CD4-positive, alpha-beta T cell treated with Interferon alpha-2 for 1 hour (primary cell): ENCODE results near the gene AGPAT3.

ENCODE experiments used
- DNase-seq, 2 donors: peaks; one replicate each; pipeline ENCODE4 v3.0.0-alpha.2; 2020 to 2022

Gene AGPAT3

GRCh38 chr21:43909741-43910400 is 44.8 kb downstream of the AGPAT3 start:
- no peak for DNase-seq

- no peak for DNase-seq
Measured at GRCh38 chr21:43910460-43910859, 45.4 kb downstream of the AGPAT3 start.

DNA sequence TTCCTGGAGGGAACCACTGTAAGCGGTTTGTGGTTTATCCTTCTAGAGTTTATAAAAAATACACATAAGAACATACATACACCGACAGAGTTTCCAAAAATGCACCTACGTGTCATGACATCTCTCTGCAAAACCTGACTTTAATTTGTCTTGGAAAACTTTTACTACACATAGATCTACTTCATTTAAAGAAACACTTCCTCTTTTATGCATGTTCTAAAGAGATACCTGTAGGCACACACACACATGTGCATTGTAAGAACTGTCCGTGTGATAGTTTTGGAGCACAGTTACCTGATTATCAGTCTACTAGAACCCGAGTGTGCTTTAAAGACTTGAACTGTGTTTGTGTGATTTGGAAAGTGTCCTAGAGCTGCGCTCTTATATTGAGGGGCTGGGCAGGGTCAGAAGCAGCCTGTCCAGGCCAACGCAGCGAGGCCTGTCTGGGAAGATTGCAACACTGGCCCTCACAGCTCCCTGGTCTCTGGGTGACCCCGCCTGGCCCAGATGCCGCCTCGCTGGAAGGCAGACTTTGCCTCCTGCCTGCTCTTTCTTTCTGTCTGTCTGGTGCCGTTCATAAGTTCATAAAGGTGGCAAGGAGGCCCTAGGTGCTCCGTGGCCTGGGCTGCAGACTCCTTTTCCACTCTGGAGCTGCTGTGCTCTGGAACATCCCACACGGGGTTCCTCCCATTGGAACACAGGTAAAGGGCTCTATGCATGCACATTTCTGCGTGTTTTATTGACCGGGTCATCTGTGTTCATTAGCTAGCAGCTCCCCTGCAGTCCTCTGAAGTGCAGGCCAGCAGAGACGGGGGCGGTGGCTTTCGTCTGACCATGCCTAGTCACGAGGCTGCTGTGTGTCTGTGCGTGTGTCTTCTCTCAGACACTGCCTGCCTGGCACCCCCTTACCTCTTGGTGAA is 46.3 kb downstream of the AGPAT3 start:
- no peak for DNase-seq

GRCh38 chr21:43911935-43912487 is 47.0 kb downstream of the AGPAT3 start:
- no peak for DNase-seq

- no peak for DNase-seq
Measured at GRCh38 chr21:43912500-43912899, 47.5 kb downstream of the AGPAT3 start.

GRCh38 chr21:43912910-43913309 is 47.9 kb downstream of the AGPAT3 start:
- no peak for DNase-seq

- DNase-seq, result no peak
Measured at GRCh38 chr21:43913928-43914327, 48.9 kb downstream of the AGPAT3 start.

GRCh38 chr21:43916076-43916475 is 51.1 kb downstream of the AGPAT3 start:
- no peak for DNase-seq

DNA sequence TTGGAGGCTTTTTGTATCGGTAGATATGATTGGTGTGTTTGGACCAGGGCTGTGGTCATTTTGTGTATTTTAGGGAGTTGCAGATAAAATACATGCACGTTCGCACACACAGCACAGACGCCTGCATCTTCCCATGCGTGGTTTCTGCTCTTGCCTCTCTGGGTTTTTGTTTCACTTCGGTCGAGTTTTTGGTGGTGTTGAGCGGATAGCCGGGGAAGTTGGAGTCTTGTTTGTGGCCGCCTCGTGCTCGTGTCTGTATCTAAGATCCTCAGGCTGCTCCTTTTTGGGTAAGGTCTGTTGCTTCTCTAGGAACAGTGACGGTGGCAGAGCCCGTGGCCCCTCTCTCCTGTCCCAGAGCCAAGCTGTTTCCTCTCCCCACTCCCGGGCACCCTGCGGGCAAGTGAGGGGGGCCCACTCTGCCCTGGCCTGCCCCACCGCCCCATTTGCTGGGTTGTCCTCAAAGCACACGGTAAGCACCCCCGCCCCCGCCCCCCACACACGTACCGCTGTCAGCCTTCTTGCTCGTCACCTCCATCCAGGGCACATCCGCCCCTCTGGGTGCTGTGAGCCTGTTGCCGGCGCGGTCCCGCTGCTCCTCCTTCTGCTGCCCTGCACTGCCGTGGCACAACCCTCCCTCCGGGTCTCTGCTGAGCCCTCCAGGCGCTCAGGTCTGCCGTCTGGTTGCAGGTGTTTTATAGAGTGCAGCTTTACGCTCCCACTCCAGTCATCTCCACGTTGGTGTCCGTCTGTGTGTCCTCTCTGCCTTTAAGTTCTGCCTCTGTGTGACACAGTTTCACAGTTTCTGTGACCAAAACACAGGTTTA is 51.9 kb downstream of the AGPAT3 start:
- DNase-seq, result peak; percentile 59 to 71

GRCh38 chr21:43917515-43918384 is 52.7 kb downstream of the AGPAT3 start:
- peak; percentile 16 to 51 for DNase-seq

GRCh38 chr21:43918385-43918947 is 53.4 kb downstream of the AGPAT3 start:
- DNase-seq, result no peak

DNA sequence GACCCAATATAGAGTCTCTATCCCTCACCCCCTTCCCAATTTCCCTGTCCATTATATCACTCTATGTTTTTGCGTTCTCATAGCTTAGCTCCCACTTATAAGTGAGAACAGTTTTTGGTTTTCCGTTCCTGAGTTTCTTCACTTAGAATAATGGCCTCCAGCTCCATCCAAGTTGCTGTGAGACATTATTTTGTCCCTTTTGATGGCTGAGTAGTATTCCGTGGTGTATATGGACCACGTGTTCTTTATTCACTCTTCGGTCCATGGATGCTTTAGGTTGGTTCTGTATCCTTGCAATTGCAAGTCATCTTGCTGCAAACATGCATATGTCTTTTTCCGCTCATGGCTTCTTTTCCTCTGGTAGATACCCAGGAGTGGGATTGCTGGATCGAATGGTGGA is 54.3 kb downstream of the AGPAT3 start:
- DNase-seq, result no peak

GRCh38 chr21:43919871-43920801 is 55.1 kb downstream of the AGPAT3 start:
- DNase-seq, result no peak

DNA sequence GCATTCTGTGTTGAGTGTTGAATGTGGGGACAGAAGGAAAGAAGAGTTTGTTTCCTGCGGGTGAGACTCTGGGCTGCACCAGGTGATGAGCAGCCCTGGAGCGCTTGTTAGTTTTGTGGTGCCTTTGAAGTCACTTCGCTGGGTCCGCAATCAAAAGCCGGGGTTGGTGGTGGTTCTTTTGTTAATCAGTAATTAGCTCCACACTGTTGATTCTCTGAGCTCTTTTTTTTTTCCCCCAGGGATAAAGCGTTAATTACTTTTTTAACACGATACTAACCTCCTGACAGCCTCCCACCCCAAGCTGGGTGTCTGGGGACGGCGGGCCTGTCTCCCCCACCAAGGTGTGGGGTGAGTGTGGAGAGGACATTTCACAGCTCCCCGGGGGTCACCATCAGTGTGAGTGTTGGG is 56.6 kb downstream of the AGPAT3 start:
- peak in 1 of 2 donors; percentile 48 for DNase-seq

DNA sequence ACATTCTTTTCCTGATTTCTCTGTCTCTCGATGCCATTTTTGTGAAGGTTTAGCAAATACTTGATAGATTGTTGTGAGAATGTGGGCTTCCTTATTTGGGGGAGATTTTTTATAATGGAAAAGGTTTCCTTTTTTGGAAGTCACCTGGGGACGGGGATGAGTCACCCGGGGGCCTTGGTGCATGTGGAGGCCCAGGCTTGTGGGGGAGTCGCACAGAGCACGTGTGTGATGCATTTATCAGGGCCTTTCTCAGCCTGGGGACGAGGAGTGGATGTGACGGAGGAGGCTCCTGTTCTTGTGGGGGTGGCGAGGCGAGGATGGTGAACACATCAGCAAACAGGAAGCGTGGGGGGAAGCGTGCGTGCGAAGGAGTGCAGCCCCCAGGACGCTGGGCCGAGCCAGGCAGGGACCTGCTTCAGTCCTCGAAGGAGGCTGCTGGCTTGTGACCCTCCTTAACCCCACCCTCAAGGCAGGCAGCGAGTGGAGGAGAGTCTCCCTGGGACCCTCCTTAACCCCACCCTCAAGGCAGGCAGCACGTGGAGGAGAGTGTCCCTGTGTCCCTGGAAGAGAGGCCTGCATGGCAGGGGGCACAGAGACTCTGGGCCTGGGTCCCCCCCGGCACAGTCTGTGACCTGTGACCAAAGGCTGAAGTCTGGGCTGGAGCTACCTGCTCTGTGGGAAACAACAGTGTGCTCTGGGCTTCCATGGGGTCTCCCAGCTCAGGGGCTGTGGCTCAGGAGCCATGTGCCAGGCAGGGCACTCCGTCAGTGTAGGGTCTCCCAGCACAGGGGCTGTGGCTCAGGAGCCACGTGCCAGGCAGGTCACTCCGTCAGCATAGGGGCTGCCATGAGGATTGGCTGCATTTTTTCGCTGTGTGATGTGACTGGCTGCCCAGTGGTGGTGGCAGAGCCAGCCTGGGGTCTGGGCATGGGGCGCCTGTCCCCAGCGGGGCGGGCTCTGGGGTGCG is 57.2 kb downstream of the AGPAT3 start:
- peak; percentile 36 to 43 for DNase-seq

- no peak for DNase-seq
Measured at GRCh38 chr21:43922949-43923348, 57.9 kb downstream of the AGPAT3 start.

GRCh38 chr21:43923391-43923790 is 58.4 kb downstream of the AGPAT3 start:
- no peak for DNase-seq

- no peak for DNase-seq
Measured at GRCh38 chr21:43924421-43925095, 59.5 kb downstream of the AGPAT3 start.

- no peak for DNase-seq
Measured at GRCh38 chr21:43925096-43925481, 60.1 kb downstream of the AGPAT3 start.
